Activated gamma-delta T cell treated with anti-CD3 and anti-CD28 coated beads, Interleukin-2, amount 50 U/mL, for 16 hours (primary cell): ENCODE data around the gene AGTPBP1.
"Not testable (repeated sequence)": the region's sequence is repeated elsewhere in the genome, so short reads cannot be mapped to it uniquely, and the experiment has no call there.

Experiments
- DNase-seq: peaks from one replicate; pipeline ENCODE4 v3.0.0-alpha.2; 2020; ENCODE audit warnings: low read depth

Gene AGTPBP1

GRCh38 chr9:85617141-85617670 is 124.5 kb downstream of the AGTPBP1 start:
- no peak for DNase-seq

GRCh38 chr9:85615792-85616191 is 126.0 kb downstream of the AGTPBP1 start:
- DNase-seq = no peak

- DNase-seq = peak; percentile 14
Measured at GRCh38 chr9:85610074-85610860, 131.5 kb downstream of the AGTPBP1 start.

GRCh38 chr9:85605905-85606304 is 135.8 kb downstream of the AGTPBP1 start:
- no peak for DNase-seq

GRCh38 chr9:85603936-85604335 is 137.8 kb downstream of the AGTPBP1 start:
- DNase-seq = no peak

- no peak for DNase-seq
Measured at GRCh38 chr9:85602742-85603141, 139.0 kb downstream of the AGTPBP1 start.

GRCh38 chr9:85600675-85601263 is 141.0 kb downstream of the AGTPBP1 start:
- DNase-seq = no peak

- no peak for DNase-seq
Measured at GRCh38 chr9:85599540-85600105, 142.1 kb downstream of the AGTPBP1 start.

- no peak for DNase-seq
Measured at GRCh38 chr9:85594316-85594715, 147.4 kb downstream of the AGTPBP1 start.

GRCh38 chr9:85586684-85587083 is 155.1 kb downstream of the AGTPBP1 start:
- DNase-seq = no peak

- DNase-seq = no peak
Measured at GRCh38 chr9:85577353-85577952, 164.3 kb downstream of the AGTPBP1 start.

- no peak for DNase-seq
Measured at GRCh38 chr9:85575868-85576267, 165.9 kb downstream of the AGTPBP1 start.

GRCh38 chr9:85573546-85573945 is 168.2 kb downstream of the AGTPBP1 start:
- not testable (repeated sequence) for DNase-seq

- DNase-seq = not testable (repeated sequence)
Measured at GRCh38 chr9:85572917-85573316, 168.8 kb downstream of the AGTPBP1 start.

GRCh38 chr9:85569988-85570387 is 171.8 kb downstream of the AGTPBP1 start:
- no peak for DNase-seq

GRCh38 chr9:85559526-85559925 is 182.2 kb downstream of the AGTPBP1 start:
- DNase-seq = no peak

GRCh38 chr9:85554349-85554748 is 187.4 kb downstream of the AGTPBP1 start:
- no peak for DNase-seq

- DNase-seq = no peak
Measured at GRCh38 chr9:85553475-85553874, 188.3 kb downstream of the AGTPBP1 start.

GRCh38 chr9:85547599-85547998 is 194.2 kb downstream of the AGTPBP1 start:
- no peak for DNase-seq

GRCh38 chr9:85543196-85543595 is 198.6 kb downstream of the AGTPBP1 start:
- no peak for DNase-seq

- DNase-seq = no peak
Measured at GRCh38 chr9:85541876-85542275, 199.9 kb downstream of the AGTPBP1 start.

GRCh38 chr9:85536514-85536913 is 205.2 kb downstream of the AGTPBP1 start:
- DNase-seq = no peak

- DNase-seq = no peak
Measured at GRCh38 chr9:85536076-85536475, 205.7 kb downstream of the AGTPBP1 start.
